HG03460 (cell line): ENCODE measurements around the gene OCA2.

Experiments used
- ATAC-seq: cut with Tn5 transposase; IDR thresholded peaks from one replicate; pipeline ENCODE4 v1.9.1; 2021; ENCODE audit not compliant: unreplicated experiment

The OCA2 gene

GRCh38 chr15:28005004-28005527, 94.0 kb downstream of the OCA2 start:
- no peak for ATAC-seq

GRCh38 chr15:28004143-28005003, 94.7 kb downstream of the OCA2 start:
- ATAC-seq = no peak

- ATAC-seq = no peak
Observed at GRCh38 chr15:28003302-28004037, 95.6 kb downstream of the OCA2 start.

- no peak for ATAC-seq
Observed at GRCh38 chr15:28002867-28003266, 96.2 kb downstream of the OCA2 start.

GRCh38 chr15:28002136-28002861, 96.8 kb downstream of the OCA2 start:
- no peak for ATAC-seq

- no peak for ATAC-seq
Observed at GRCh38 chr15:28001641-28002040, 97.5 kb downstream of the OCA2 start.

GRCh38 chr15:27993996-27994780, 104.9 kb downstream of the OCA2 start:
- no peak for ATAC-seq

- ATAC-seq = no peak
Observed at GRCh38 chr15:27993544-27993943, 105.6 kb downstream of the OCA2 start.

GRCh38 chr15:27990521-27991515, 108.3 kb downstream of the OCA2 start:
- no peak for ATAC-seq

- ATAC-seq = no peak
Observed at GRCh38 chr15:27989838-27990237, 109.3 kb downstream of the OCA2 start.

- no peak for ATAC-seq
Observed at GRCh38 chr15:27989427-27989826, 109.7 kb downstream of the OCA2 start.

- ATAC-seq = no peak
Observed at GRCh38 chr15:27985099-27985498, 114.0 kb downstream of the OCA2 start.

GRCh38 chr15:27983496-27983895, 115.6 kb downstream of the OCA2 start:
- no peak for ATAC-seq

GRCh38 chr15:27977696-27978095, 121.4 kb downstream of the OCA2 start:
- no peak for ATAC-seq

- no peak for ATAC-seq
Observed at GRCh38 chr15:27973886-27974285, 125.2 kb downstream of the OCA2 start.

GRCh38 chr15:27970661-27971392, 128.3 kb downstream of the OCA2 start:
- ATAC-seq = no peak

- no peak for ATAC-seq
Observed at GRCh38 chr15:27967541-27967940, 131.6 kb downstream of the OCA2 start.

- no peak for ATAC-seq
Observed at GRCh38 chr15:27965546-27965945, 133.6 kb downstream of the OCA2 start.

- ATAC-seq = no peak
Observed at GRCh38 chr15:27961801-27962200, 137.3 kb downstream of the OCA2 start.
